WTC11 (cell line): ENCODE measurements around the gene NSG1.

ENCODE experiments used
- NFE2L1 ChIP-seq: sonication (generic); formaldehyde crosslinking; IDR thresholded peaks from 2 replicates; pipeline ENCODE4 v1.8.1; 2023; ENCODE audit warnings: missing genetic modification reagents
- NR1H2 ChIP-seq: sonication (generic); formaldehyde crosslinking; IDR thresholded peaks from 2 replicates; pipeline ENCODE4 v1.9.0; 2021; ENCODE audit warnings: mild to moderate bottlenecking, moderate library complexity, missing genetic modification reagents
- PRRX2 ChIP-seq: fragments of 250-450 bp; sonication (Bioruptor Pico); IDR thresholded peaks from 2 replicates; pipeline ENCODE4 v1.8.0; 2021; ENCODE audit warnings: mild to moderate bottlenecking
- SMAD3 ChIP-seq: sonication (generic); formaldehyde crosslinking; IDR thresholded peaks from 2 replicates; pipeline ENCODE4 v1.8.0; 2022; ENCODE audit warnings: missing genetic modification reagents, mild to moderate bottlenecking, borderline replicate concordance
- SP1 ChIP-seq: sonication (generic); formaldehyde crosslinking; conservative IDR thresholded peaks from 2 replicates; pipeline ENCODE4 v1.8.1; 2022; ENCODE audit warnings: missing genetic modification reagents
- ZNF232 ChIP-seq: sonication (generic); formaldehyde crosslinking; IDR thresholded peaks from 2 replicates; pipeline ENCODE4 v1.8.0; 2022; ENCODE audit warnings: mild to moderate bottlenecking, missing genetic modification reagents
- TF ChIP-seq, protein P1 (sequence below): sonication (generic); formaldehyde crosslinking; IDR thresholded peaks from 2 replicates; pipeline ENCODE4 v1.8.1; 2023; ENCODE audit warnings: mild to moderate bottlenecking, missing genetic modification reagents, moderate library complexity
- TF ChIP-seq, protein P2 (sequence below): sonication (generic); formaldehyde crosslinking; IDR thresholded peaks from 2 replicates; pipeline ENCODE4 v1.8.0; 2022; ENCODE audit warnings: mild to moderate bottlenecking, missing genetic modification reagents
- TF ChIP-seq, protein P3 (sequence below): fragments of 200-600 bp; IDR thresholded peaks from 2 replicates; pipeline ENCODE4 v1.8.0; 2022; ENCODE audit warnings: antibody characterized with exemption

DNA sequence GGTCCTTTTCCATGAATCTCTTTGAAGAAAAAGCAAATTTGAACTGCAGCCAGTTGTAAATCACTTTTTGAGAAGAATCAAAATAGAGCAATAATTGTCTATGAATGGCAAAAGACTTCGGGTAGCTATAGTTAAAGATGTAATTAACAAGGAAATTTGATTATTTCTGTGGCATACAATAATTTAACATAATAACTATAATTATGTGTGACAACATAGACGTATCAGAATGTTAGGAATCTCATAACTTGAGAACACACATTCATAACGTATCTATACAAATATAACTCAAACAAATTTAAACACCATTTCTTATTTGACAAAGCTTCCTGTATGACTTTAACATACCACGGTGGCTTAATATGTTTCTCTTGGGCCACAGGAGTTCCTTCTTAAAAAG, 36.0 kb upstream of the NSG1 start:
- TF ChIP-seq ZNF232: no peak
- TF ChIP-seq NFE2L1 (CRISPR knock-in tag): no peak
- TF ChIP-seq, protein P1, sequence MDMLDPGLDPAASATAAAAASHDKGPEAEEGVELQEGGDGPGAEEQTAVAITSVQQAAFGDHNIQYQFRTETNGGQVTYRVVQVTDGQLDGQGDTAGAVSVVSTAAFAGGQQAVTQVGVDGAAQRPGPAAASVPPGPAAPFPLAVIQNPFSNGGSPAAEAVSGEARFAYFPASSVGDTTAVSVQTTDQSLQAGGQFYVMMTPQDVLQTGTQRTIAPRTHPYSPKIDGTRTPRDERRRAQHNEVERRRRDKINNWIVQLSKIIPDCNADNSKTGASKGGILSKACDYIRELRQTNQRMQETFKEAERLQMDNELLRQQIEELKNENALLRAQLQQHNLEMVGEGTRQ (CRISPR knock-in tag): no peak
- no peak for TF ChIP-seq SP1 (CRISPR knock-in tag)
- TF ChIP-seq, protein P2, sequence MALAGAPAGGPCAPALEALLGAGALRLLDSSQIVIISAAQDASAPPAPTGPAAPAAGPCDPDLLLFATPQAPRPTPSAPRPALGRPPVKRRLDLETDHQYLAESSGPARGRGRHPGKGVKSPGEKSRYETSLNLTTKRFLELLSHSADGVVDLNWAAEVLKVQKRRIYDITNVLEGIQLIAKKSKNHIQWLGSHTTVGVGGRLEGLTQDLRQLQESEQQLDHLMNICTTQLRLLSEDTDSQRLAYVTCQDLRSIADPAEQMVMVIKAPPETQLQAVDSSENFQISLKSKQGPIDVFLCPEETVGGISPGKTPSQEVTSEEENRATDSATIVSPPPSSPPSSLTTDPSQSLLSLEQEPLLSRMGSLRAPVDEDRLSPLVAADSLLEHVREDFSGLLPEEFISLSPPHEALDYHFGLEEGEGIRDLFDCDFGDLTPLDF (CRISPR knock-in tag): no peak
- TF ChIP-seq, protein P3, sequence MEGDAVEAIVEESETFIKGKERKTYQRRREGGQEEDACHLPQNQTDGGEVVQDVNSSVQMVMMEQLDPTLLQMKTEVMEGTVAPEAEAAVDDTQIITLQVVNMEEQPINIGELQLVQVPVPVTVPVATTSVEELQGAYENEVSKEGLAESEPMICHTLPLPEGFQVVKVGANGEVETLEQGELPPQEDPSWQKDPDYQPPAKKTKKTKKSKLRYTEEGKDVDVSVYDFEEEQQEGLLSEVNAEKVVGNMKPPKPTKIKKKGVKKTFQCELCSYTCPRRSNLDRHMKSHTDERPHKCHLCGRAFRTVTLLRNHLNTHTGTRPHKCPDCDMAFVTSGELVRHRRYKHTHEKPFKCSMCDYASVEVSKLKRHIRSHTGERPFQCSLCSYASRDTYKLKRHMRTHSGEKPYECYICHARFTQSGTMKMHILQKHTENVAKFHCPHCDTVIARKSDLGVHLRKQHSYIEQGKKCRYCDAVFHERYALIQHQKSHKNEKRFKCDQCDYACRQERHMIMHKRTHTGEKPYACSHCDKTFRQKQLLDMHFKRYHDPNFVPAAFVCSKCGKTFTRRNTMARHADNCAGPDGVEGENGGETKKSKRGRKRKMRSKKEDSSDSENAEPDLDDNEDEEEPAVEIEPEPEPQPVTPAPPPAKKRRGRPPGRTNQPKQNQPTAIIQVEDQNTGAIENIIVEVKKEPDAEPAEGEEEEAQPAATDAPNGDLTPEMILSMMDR: no peak
- TF ChIP-seq NR1H2 (CRISPR knock-in tag): no peak
- TF ChIP-seq PRRX2 (CRISPR knock-in tag): no peak
- TF ChIP-seq SMAD3: no peak
